Activated naive CD4-positive, alpha-beta T cell (primary cell): Measurements from ENCODE around the gene EHHADH.
"Not testable (repeated sequence)": the region's sequence is repeated elsewhere in the genome, so short reads cannot be mapped to it uniquely, and the experiment has no call there.

ENCODE experiments used
- DNase-seq, 4 experiments: peaks; one replicate each; lab custom pipeline; 2025; lab: John Stamatoyannopoulos, UW

Gene EHHADH

DNA sequence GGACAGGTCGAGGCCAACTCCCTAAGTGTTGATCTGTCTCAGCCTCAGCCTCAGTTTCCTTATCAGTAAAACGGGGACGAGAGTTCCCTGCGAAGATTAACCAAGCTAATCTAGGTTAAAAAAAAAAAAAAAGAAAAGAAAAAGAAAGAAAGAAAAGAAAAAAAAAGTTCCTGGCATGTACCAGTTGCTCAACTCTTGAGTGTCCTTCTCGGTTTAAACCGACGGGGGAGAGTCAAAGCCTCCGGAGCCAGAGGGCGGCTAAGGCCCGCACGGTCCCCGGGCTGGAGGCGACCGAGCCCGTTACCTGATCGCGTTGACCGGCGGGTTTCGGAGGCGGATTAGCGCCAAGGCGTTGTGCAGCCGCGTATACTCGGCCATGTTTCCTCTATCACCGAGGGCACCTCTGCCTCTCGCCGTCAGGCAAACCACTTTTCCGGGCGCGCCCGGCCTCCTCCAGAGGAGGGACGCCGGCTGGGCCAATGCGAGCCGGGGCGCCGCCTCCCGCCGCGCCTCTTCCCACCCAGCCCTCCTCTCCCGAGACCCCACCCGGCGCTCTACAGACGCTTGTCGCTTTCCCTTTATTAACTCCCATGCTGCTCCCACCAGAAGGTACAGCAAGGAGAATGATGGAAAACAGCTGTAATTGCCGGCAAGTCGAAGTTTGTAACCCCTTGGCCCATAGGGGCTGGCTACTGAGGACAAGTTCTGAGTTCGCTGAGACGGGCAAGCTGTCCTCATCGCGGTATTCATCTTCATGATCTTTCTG lies at the start of gene EHHADH:
Gene EHHADH, minus strand, starts transcription at position 405 of the 766 bp plus-strand sequence. Its CDS starts 27 bp downstream, at position 378.
- DNase-seq, result peak; percentile 6 to 25 (median 14)

DNA sequence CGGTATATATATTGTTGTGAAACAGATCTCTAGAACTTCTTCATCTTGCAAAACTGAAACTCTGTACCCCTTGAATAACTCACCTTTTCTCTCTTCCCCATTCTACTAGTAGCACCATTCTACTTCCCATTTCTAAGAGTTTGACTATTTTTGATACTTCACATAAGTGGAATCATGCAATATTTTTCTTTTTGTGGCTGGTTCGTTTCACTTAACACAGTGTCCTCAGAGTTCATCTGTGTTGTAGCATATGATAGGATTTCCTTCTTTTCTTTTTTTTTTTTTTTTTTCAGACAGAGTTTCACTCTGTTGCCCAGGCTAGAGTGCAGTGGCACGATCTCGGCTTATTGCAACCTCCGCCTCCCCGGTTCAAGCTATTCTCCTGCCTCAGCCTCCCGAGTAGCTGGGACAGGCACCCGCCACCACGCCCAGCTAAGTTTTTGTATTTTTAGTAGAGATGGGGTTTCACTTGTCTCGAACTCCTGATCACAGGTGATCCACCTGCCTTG lies 46.1 kb upstream of the EHHADH start:
- not testable (repeated sequence) for DNase-seq

DNA sequence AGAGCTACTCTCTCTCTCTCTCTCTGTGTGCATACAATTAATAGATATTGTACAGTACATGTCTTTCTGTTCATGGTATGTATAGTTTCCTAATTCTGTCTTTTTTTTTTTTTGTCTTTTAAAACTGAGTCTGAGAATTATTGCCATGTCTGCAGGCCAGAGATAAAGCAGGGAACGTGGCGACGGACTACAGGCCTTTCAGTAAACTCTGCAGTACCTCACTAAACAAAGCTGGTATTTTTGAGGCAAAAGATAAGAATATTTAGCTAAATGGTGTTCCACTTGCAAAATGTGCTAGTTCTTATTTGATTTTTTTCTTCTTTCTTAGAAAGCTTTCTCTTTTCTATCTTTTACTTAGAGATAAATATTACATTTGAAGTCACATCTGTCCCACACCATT lies 44.0 kb upstream of the EHHADH start:
- DNase-seq, result no peak

DNA sequence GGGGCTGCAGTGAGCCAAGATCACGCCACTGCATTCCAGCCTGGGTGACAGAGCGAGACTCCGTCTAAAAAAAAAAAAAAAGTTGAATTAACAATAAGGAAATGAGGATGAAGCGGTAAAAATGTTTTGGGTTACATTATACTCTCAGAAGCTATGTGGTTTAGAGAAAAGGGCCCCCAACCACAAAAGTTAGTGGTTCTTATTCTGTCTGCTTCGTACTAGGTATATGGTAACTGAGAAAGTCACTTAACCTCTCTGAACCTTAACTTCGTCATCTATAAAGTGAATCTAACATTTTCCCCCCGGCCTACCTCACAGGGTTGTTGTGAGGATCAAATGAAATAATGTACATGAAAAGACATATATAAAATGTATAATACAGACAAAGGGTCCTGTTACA lies 38.4 kb upstream of the EHHADH start:
- no peak for DNase-seq

DNA sequence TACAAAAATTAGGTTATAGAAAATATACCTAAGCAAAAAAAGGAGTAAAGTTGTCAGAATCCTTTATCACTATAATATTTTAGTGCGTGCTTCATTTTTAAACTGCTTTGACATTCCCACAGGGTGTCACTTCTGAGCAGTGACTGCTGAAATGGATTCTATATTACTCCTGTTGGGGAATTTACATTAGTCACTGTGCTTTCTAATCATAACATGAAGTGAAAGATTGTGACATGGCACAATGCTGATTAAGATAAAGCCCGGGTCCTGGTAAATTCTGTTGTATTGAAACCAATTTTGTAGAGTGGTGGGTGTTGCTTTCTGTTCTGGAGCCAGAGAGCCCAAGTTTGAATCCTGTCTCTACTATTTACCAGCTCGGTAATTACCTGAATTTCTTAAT lies 36.4 kb upstream of the EHHADH start:
- DNase-seq, result no peak

DNA sequence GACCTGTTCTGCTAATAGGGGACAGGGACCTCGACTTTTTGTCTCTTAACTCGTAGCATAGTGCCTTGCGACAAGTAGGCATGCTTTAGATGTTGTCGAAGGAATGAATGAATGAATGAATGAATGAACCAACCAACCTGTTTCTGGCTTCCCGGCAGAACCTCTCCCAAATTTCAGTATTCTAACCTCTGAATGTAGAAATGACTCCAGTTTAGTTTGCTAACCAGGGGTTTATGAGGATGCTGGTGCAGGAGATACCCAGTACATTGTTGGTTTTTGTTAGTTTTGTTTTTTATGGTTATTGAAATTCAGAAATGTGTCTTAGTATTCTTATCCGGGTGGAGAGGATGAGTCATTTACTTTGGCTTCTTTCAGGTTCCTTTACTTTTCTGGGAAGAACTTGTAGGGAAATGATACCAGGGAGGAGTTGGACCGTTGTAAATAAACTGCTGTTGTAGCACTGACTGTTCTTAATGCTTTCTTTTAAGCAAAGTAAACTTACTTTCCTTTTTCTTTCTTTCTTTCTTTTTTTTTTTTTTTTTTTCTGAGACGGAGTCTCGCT lies 29.6 kb upstream of the EHHADH start:
- DNase-seq, result no peak

DNA sequence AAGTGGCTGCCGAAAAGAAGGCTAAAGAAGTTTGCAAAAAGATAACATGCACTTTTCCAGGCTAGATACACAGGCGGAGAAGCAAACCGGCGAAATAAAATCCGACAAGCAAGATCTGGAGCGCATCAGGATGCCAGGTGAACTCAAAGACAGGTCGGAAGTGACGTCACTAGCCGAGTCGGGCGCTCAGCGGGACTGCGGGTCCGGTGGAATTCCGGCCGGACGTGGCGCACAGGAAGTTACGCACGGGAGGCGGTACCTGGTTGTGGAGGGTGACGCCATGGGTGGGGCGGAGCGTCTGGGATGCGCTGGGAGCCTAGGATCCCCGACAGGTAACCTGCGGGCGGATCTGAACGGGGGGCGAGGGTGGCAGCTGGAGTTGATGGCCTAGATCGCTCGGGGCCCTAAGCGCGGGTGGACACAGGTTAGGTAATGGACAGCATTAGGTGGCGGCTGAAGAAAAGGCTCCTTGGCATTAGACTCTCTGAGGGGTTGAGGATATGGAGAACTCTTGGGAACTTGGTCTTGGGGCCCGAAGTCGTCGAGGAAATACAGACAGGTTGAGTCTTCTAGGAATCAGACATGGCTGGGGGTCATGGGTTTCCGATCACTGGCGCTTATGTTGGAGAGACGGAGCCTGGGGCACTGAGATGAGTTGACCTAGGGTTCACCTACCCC lies 29.0 kb upstream of the EHHADH start:
- peak; percentile 82 to 85 (median 84) for DNase-seq

DNA sequence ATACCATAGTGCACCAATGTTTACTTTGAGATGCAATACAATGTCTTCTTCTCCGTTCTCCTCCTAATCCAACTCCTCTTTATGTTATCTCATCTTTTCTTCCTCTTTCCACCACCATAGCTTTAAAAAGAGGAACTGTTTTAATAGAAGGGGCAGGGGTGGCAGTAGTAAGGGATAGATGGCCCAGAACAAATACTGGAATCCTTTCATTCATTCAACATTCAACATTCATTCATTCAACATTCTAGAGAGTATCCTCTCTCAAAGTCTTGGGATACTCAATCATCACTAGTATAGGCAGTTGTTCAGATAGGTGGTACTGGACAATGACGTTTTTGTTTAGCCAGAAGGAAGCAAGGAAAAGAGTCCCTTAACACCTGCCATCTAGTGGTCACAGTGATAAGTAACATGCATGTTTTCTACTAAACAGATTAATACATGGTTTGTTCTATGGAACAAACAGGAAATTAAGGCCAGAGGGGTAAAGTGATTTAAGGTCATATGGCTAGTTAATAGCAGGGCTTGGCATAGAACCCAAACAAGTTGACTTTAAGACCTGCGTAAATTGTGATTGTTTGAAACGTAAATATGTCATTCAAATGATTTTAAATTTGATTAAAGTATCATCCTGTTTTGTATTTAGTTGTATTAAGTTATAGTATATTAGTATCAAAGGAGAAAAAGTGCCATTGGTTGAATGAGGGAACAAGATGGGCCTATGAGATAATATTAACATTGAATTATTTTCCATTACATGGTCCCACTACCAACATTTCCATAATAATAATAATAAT lies 26.9 kb upstream of the EHHADH start:
- no peak for DNase-seq

DNA sequence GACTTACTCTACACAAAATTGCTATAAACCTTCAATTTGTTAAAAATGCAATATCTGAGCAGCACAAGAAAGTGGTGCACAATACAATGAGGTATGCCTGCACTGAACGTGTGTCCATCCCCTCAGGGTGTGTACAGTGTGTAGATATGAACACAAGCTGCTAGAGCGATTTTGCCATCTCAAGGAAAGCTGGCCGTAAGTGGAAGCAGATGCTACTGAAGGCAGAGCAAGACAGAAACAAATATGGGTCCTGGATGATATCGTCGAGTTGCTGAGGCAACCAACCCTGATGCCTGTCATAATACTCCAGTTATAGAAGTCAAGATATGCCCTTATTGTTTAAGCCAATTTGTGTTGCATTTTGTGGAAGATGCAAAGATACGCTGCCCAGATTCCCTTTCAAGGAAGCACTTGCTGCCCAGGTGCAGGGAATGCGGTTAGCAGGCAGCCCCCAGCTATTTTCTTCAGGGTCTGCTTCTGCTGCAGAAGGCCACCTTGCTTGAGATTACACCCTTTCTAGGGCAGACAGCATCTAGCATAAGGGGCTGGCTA lies 25.8 kb upstream of the EHHADH start:
- no peak for DNase-seq

DNA sequence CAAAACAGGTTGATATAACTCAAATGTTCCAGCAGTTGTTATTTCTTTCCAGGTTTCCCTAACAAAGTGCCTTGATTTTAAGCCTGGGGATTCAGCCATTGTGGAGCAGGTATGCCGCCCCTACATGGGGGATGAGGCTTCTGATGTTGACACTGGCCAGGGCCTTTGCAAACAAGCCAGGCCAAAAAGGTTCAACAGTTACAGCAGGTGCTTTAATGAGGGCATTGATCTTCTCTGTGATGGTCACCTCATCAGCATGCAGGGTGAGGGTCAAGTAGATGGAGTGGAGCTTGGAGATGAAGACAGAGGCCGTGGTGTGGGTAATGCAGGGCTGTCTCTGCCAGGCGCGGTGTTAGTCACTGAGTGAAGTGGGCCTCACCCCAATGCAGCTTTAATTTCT lies 22.6 kb upstream of the EHHADH start:
- no peak for DNase-seq

DNA sequence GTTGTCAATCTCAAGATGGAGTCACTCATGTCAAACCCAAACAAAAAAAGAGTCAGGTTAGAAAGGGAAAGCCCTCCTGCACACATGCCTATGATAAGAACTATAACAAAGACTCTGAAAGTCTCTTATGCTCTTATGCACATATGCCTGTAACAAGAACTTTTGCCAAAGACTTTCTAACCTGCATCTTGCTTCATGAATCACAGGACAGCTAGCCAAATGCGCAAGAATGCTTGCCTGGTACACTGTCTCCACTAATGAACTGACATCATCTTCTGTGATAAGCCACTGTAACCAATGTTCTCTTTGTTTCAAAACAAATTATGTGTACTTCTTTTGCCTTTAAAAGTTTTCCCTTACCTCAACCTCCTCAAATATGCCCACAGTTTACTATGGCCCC lies 18.2 kb upstream of the EHHADH start:
- DNase-seq, result no peak

DNA sequence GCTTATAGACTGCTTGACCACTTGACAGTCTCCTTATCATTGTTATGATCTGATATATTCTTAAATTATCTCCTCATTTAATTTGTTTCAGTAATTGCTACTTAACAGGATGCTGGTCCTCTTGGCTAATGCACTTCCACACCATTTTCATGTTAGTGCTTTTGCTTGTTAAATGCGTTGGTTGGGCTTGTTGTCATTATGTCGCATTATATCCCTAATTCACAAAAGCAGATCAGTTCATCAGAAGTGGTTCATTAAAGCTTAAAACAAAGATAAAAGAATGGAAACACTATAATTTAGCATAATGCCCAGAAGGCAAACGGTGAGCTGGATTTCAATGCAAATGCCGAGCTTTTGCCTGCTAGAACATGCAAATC lies 17.1 kb upstream of the EHHADH start:
- DNase-seq, result no peak

DNA sequence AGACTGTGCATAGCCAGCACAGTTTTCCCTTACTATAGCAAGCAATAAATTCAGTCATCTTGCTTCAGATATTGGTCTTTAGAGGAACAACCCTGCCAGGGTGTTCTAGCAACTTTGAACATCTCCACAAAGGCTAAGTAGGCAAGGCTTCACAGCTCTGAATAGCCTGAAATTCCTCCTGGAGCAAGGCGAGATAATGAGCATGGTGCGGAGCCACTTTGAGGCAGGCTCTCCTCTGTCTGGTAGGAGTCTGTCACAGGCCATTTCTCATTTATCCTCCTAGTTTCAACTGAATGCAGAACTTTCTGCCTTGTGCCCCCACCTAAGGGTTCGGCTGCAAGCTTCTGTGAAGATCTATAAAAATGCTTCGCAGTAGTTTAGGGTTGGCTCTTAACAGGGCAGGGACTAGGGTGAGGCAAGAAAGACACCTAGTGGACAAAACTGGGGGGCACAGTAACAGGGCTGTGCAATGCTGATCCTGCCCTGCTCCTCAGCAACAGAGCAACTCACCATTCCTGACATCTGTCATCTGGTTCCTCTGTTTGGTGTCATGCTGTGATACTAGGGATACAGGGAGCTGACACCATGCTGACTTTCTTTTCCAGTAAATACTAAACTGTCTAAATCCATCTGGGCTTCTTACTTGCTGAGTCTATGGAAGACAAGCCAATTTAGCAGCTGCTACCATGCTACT lies 16.6 kb upstream of the EHHADH start:
- no peak for DNase-seq

DNA sequence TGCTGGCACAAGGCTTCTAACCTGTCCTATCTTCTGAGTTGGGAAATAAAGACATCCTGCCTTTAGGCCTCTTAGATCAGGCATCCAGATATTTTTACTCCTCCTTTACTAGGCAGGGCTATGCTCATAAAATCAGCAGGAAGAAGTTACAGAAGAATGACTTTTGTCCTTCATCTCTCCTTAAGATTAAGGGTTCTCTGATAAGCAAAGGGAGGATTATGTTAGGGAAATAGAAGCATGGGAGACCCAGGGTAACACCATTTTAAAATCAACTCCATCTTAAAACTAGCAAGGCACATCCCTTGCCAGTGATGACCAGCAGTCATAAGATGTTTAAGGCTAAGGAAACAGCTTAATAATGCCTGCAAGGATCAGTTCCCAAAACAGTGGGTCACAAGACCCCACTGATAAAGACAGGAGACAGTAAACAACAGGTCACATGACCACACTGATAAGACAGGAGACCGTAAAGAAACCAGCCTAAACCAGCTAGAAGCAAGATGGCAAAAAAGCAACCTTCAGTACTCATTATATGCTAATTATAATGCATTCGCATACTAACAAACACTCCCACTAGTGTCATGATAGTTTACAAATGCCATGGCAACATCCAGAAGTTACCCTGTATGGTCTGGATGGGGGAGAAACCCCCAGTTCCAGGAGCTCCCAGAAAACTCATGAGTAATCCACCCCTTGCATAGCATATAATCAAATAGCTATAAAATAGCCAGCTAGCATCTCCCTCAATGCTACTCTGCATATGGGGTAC lies 14.5 kb upstream of the EHHADH start:
- DNase-seq, result no peak

DNA sequence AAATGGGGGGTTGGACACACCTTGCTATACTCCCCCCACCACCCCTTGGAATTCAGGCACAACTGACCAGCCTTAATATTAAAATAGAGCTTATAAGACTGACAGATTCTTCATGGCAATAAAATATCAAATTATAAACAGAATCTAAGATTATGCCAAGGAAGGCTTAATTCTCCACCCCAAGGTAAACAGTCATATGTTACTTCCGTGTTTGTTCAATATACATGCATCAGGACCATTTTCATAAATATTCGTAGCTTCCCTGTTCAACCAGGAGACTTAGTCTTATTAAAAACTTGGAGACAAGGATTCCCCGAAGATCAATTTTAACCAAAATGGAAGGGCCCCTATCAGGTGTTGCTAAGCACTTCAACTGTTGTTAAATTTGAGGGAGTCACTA lies 13.3 kb upstream of the EHHADH start:
- no peak for DNase-seq

DNA sequence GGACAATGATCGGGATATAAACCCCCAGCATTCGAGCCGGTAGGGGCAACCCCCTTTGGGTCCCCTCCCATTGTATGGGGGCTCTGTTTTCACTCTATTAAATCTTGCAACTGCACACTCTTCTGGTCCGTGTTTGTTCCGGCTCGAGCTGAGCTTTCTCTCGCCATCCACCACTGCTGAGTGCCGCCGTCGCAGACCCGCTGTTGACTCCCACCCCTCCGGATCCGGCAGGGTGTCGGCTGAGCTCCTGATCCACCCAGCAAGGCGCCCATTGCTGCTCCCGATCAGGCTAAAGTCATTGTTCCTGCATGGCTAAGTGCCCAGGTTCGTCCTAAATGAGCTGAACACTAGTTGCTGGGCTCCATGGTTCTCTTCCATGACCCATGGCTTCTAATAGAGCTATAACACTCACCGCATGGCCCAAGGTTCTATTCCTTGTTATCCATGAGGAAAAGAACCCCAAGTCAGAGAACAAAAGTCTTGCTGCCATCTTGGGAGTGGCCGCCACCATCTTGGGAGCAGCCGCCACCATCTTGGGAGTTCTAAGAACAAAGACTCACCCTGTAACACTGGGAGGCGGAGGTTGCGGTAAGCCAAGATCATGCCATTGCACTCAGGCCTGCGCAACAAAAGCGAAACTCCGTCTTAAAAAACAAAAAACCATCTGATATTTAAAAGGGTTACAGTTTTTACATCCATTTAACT lies 11.2 kb upstream of the EHHADH start:
- no peak for DNase-seq

DNA sequence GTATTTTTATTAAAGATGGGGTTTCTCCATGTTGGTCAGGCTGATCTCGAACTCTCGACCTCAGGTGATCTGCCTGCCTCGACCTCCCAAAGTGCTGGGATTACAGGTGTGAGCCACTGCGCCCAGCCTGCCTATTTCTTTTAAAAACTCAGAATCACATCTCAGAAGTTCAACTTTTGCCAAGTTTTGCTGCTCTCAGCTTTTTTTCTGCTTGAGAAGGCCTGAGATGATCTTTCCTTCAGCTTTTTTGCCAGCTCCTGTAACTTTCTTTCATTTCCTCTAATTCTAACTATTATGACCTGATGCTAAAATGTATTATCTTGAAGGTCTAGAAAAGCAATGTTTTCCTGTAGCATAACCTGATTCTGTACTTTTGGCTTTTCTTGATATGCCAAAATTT lies 9.6 kb upstream of the EHHADH start:
- no peak for DNase-seq

DNA sequence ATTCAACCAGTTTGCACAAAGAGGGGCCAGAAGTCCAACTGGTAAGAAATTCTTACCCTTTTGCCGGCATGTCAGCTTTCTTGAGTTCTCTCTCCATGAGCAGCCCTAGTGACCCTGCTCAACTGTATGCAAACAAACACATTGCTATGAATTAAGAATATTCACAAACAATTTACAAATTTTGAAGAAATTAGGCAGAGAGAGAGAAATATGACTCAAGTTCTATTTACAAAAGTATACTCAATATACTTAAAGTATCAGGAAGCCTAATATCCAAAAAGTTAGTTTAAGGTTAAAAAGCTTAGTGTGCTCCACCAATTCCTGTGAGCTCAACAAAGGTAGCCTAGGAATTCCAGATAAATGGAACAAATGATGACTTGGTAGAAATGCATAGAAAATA lies 3.5 kb upstream of the EHHADH start:
- DNase-seq, result no peak

DNA sequence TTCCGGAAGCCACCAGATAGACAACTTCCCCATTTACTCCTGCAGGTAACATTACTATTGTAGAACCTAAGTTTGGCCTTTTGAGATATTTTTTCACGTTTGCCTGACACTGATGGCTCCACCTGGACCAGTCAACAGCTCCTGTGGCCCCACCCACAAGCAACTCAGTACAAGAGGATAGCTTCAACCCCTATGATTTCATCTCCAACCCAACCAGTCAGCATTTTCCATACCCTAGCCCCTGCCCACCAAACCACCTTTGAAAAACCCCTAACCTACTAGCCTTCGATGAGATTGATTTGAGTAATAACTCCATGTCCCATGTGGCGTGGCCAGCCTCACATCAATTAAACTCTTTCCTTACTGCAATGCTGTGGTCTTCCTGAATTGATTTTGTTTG lies 950 bp upstream of the EHHADH start:
- no peak for DNase-seq

DNA sequence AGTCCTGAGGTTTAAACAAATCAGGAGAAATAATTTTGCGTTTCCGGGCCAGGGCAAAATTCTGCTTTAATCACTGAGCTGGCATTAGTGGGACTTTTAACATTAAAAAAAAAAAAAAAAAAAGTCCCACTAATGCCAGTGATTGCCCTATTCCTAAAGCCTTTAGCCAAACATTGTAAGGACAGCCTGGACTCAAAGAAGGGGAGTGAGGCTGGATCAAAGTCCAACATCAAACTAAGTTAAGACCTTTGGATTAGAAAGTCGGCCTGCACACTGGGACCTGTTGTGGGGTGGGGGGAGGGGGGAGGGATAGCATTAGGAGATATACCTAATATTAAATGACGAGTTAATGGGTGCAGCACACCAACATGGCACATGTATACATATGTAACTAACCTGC lies 716 bp downstream of the EHHADH start:
- not testable (repeated sequence) for DNase-seq
